CD14-positive monocyte (primary cell): ENCODE results near the gene DRD2. TPM values are rescaled to one million over a fixed set of nuclear protein-coding genes. Genes with fewer than 3 reads are reported as not detected.

Source experiments
- DNase-seq, 3 donors: peaks; one replicate each; pipeline ENCODE4 v3.0.0-alpha.2; 2011 to 2022
- H2AFZ ChIP-seq: 2 replicates; pipeline ENCODE4 v1.6.0; 2012; ENCODE audit warnings: mild to moderate bottlenecking, low read depth, low read length, inconsistent platforms; ENCODE audit not compliant: insufficient read depth, poor library complexity, severe bottlenecking
- H3K27ac ChIP-seq, 2 donors: 1 replicate in 1 of 2; 2 replicates in 1 of 2; pipeline ENCODE4 v1.5.1; 2012 to 2013; ENCODE audit warnings: low read length in 2 of 2, control low read depth in 1 of 2, inconsistent platforms in 1 of 2, low read depth in 1 of 2, mild to moderate bottlenecking in 1 of 2
- H3K27me3 ChIP-seq, 2 donors: one replicate each; pipeline versions ENCODE4 v1.6.0 to v1.6.1; 2011 to 2013; ENCODE audit warnings: low read length in 2 of 2; ENCODE audit not compliant: control insufficient read depth in 2 of 2, insufficient read depth in 2 of 2
- H3K36me3 ChIP-seq, 2 donors: replicated peaks in 1 of 2; 1 replicate in 1 of 2; 2 replicates in 1 of 2; pipeline versions ENCODE4 v1.5.1 to v1.6.1; 2012 to 2013; ENCODE audit warnings: low read length in 2 of 2, control low read depth in 1 of 2, inconsistent platforms in 1 of 2, mild to moderate bottlenecking in 1 of 2; ENCODE audit not compliant: insufficient read depth in 2 of 2, control insufficient read depth in 1 of 2
- H3K4me1 ChIP-seq, 2 donors: 1 replicate in 1 of 2; 2 replicates in 1 of 2; pipeline versions ENCODE4 v1.5.1 to v1.6.1; 2012 to 2013; ENCODE audit warnings: low read length in 2 of 2, control low read depth in 1 of 2, inconsistent platforms in 1 of 2, mild to moderate bottlenecking in 1 of 2, moderate library complexity in 1 of 2; ENCODE audit not compliant: insufficient read depth in 2 of 2, control insufficient read depth in 1 of 2
- H3K4me2 ChIP-seq: replicated peaks from 2 replicates; pipeline ENCODE3; 2012; ENCODE audit warnings: low read length, moderate library complexity, mild to moderate bottlenecking; ENCODE audit not compliant: poor library complexity, severe bottlenecking; ENCODE audit errors: extremely low read depth
- H3K4me3 ChIP-seq, 3 experiments: fragments of 200-600 bp in 1 of 3; sonication (generic) in 1 of 3; replicated peaks in 1 of 3; 1 replicate in 2 of 3; 2 replicates in 1 of 3; pipeline ENCODE4 v1.5.1; 2011 to 2013; ENCODE audit warnings: low read length in 3 of 3, mild to moderate bottlenecking in 3 of 3, control low read depth in 2 of 3, low read depth in 2 of 3, inconsistent platforms in 1 of 3, moderate library complexity in 1 of 3
- H3K79me2 ChIP-seq: 2 replicates; pipeline ENCODE4 v1.6.0; 2012; ENCODE audit warnings: mild to moderate bottlenecking, control low read depth, inconsistent platforms, low read length, moderate library complexity; ENCODE audit not compliant: insufficient read depth
- H3K9ac ChIP-seq: 2 replicates; pipeline ENCODE4 v1.6.0; 2017; ENCODE audit warnings: low read length, mild to moderate bottlenecking; ENCODE audit not compliant: insufficient read depth, poor library complexity, severe bottlenecking
- H3K9me3 ChIP-seq, 2 donors: replicated peaks in 1 of 2; 1 replicate in 1 of 2; 2 replicates in 1 of 2; pipeline versions ENCODE4 v1.5.1 to v1.6.1; 2012 to 2013; ENCODE audit warnings: low read length in 2 of 2, control low read depth in 1 of 2; ENCODE audit not compliant: control insufficient read depth in 1 of 2, insufficient read depth in 1 of 2
- H4K20me1 ChIP-seq: 2 replicates; pipeline ENCODE4 v1.6.0; 2012; ENCODE audit warnings: mild to moderate bottlenecking, low read length, control low read depth, moderate library complexity; ENCODE audit not compliant: insufficient read depth
- H3K27ac Mint-ChIP-seq, 7 donors: one replicate each; pipeline ENCODE4 v1.8.0; 2020; ENCODE audit warnings: mild to moderate bottlenecking in 7 of 7, mixed read lengths in 7 of 7, moderate library complexity in 6 of 7, inconsistent platforms in 2 of 7
- H3K27me3 Mint-ChIP-seq, 3 donors: one replicate each; pipeline ENCODE4 v1.8.0; 2021 to 2022; ENCODE audit warnings: low read depth in 3 of 3, mild to moderate bottlenecking in 3 of 3, mixed read lengths in 3 of 3, moderate library complexity in 3 of 3, inconsistent platforms in 1 of 3
- H3K36me3 Mint-ChIP-seq, 2 donors: one replicate each; pipeline ENCODE4 v1.8.0; 2020; ENCODE audit warnings: mixed read lengths in 2 of 2, inconsistent platforms in 1 of 2, mild to moderate bottlenecking in 1 of 2
- H3K4me1 Mint-ChIP-seq: one replicate; pipeline ENCODE4 v1.8.0; 2020; ENCODE audit warnings: mild to moderate bottlenecking, mixed read lengths
- H3K4me3 Mint-ChIP-seq, 2 donors: one replicate each; pipeline ENCODE4 v1.8.0; 2020; ENCODE audit warnings: mild to moderate bottlenecking in 2 of 2, mixed read lengths in 2 of 2, moderate library complexity in 1 of 2
- H3K9me3 Mint-ChIP-seq, 7 donors: one replicate each; pipeline ENCODE4 v1.8.0; 2020 to 2022; ENCODE audit warnings: mixed read lengths in 7 of 7, mild to moderate bottlenecking in 6 of 7, moderate library complexity in 6 of 7, inconsistent platforms in 2 of 7
- CTCF ChIP-seq: fragments of 200-600 bp; IDR thresholded peaks from one replicate; pipeline ENCODE4 v1.8.0; 2022; ENCODE audit warnings: antibody characterized with exemption, mild to moderate bottlenecking
- WGBS: methylation state at CpG from one replicate; pipeline ENCODE4 v1.1.5; 2013; ENCODE audit warnings: missing lambda C conversion rate; ENCODE audit not compliant: insufficient coverage; 5-methylcytosine and 5-hydroxymethylcytosine counted together
- intact Hi-C, 2 donors: fragments of 100-400 bp; cut with micrococcal nuclease; formaldehyde crosslinking; loops; one replicate each; pipeline versions ENCODE4 v1.15.0 to v1.15.1; 2023
- polyA plus RNA-seq, 3 donors: library from polyadenylated mRNA; depleted of rRNA in 1 of 3; unstranded in 2 of 3; stranded (reverse) in 1 of 3; fragments of 300-500 nt in 2 of 3; fragments of >200 nt in 1 of 3; fragmentation: Illumina TruSeq in 2 of 3; gene quantifications; 1 replicate in 2 of 3; 2 replicates in 1 of 3; pipeline ENCODE4 v1.2.3, GENCODE V29; 2012 to 2021

The DRD2 gene
- polyA plus RNA-seq, 3 donors: not detected

GRCh38 chr11:113405724-113406478 lies 69.3 kb downstream of the DRD2 start:
- DNase-seq: no peak
- no peaks in the 10 kb centered on the region for H3K36me3 ChIP-seq
- no peak overlapping the region for H3K9ac ChIP-seq
- TF ChIP-seq CTCF: no peak
- 86% methylated on average over 4 of the region's 7 CpGs for WGBS
- Mint-ChIP-seq H3K27me3 (peaks cover 0 to 12% (median 7%) of the 10 kb centered on the region in 3 donors), H3K27ac (no peak overlapping the region), H3K9me3 (peaks cover 0 to 5% (median 0%) of the 10 kb centered on the region in 7 donors), H3K4me1 (no peaks in the 10 kb centered on the region), H3K36me3 (no peaks in the 10 kb centered on the region), H3K4me3 (no peak overlapping the region)
- no peaks in the 10 kb centered on the region for H4K20me1 ChIP-seq
- no peaks in the 10 kb centered on the region for H3K27me3 ChIP-seq
- no peaks in the 10 kb centered on the region for H3K79me2 ChIP-seq
- no peaks in the 10 kb centered on the region for H3K9me3 ChIP-seq
- no peak overlapping the region for H3K27ac ChIP-seq
- intact Hi-C loops: no loop called here
- no peaks in the 10 kb centered on the region for H3K4me1 ChIP-seq
- no peak overlapping the region for H2AFZ ChIP-seq
- no peak overlapping the region for H3K4me3 ChIP-seq
- no peak overlapping the region for H3K4me2 ChIP-seq

- intact Hi-C loops: no loop called here
- H3K27me3 ChIP-seq: no peaks in the 10 kb centered on the region
- Mint-ChIP-seq H3K4me3 (no peak overlapping the region), H3K9me3 (no peaks in the 10 kb centered on the region), H3K36me3 (no peaks in the 10 kb centered on the region), H3K27me3 (peaks cover 0 to 12% (median 6%) of the 10 kb centered on the region in 3 donors), H3K4me1 (no peaks in the 10 kb centered on the region), H3K27ac (no peak overlapping the region)
- H3K27ac ChIP-seq: no peak overlapping the region
- H3K4me2 ChIP-seq: no peak overlapping the region
- H3K9me3 ChIP-seq: no peaks in the 10 kb centered on the region
- H3K79me2 ChIP-seq: no peaks in the 10 kb centered on the region
- no peak overlapping the region for H2AFZ ChIP-seq
- H3K4me3 ChIP-seq: no peak overlapping the region
- WGBS: 96% methylated on average over 6 of the region's 7 CpGs
- no peak overlapping the region for H3K9ac ChIP-seq
- no peaks in the 10 kb centered on the region for H3K4me1 ChIP-seq
- H3K36me3 ChIP-seq: no peaks in the 10 kb centered on the region
- TF ChIP-seq CTCF: no peak
- H4K20me1 ChIP-seq: no peaks in the 10 kb centered on the region
- no peak for DNase-seq
These were observed 70.3 kb downstream of the DRD2 start for GRCh38 chr11:113404859-113405430.
